Stomach (tissue), 4 donors: ENCODE data around the gene TRPM3.

Experiments
- POLR2A ChIP-seq, 4 donors: fragments of 450-650 bp; IDR thresholded peaks; one replicate each; pipeline ENCODE4 v1.6.1; 2016; ENCODE audit warnings: antibody characterized with exemption in 4 of 4, control low read depth in 2 of 4, mild to moderate bottlenecking in 1 of 4, moderate library complexity in 1 of 4
- POLR2AphosphoS5 ChIP-seq, 3 donors: sonication (generic); formaldehyde crosslinking; IDR thresholded peaks; one replicate each; pipeline ENCODE4 v1.6.1; 2016; ENCODE audit warnings: antibody characterized with exemption in 3 of 3

DNA sequence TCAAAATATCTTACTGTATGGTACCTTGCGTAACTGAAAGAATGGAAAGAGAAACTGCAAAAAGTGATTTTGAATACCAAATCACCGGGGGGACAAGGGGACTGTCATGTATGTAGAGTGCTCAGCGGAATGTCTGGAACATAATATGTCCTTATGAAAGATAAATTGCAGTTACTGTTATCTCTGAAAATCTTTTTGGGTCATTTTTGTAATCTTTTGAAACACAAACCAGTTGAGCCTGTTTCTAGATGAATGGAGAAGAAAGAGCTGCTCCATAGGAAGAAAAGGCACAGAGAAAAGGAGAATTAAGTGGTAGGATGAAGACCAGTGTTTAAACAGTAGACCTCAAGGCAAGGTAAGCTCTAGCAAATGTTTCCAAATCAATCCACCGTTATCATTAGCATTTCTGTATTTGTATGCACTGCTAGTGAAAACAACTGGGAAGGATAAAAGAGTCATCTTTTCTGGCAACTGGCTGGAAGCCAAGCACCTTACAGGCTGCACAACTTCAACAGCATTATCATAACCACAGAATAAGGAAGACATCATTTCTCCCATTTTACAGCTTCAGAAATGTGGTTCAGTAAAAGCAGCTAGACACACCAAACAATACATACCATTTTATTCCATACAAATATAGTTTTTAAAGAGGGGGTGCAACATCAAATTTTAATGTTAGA is 158.5 kb downstream of the TRPM3 start:
- TF ChIP-seq POLR2A (IDR thresholded peaks at IDR 0.05): no peak
- no peak for TF ChIP-seq POLR2AphosphoS5 (IDR thresholded peaks at IDR 0.05)
